ENCODE data around the gene PACS1.

The PACS1 gene

DNA sequence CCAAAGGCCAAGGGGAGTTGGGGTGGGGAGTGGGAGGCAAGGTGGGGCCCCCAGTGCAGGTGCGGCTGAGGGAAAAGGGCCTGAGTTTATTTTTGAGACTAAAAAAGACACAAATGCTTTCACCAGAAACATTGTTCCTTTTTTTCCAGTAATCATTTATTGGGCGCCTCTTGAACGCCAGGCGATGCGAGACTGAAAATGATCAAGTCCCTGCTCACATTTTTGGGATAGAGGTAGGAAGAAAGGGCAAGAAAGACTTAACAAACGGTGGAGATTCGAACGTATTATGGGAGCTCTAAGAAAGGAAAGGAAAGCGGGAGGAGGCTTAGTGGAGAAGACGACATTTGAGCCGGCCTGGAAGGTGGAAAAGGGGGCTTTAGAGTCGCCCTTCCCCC, 18.7 kb upstream of the PACS1 start:
- DNase-seq (ENCODE audit: low read depth) = no peak
- TF ChIP-seq, protein P1, sequence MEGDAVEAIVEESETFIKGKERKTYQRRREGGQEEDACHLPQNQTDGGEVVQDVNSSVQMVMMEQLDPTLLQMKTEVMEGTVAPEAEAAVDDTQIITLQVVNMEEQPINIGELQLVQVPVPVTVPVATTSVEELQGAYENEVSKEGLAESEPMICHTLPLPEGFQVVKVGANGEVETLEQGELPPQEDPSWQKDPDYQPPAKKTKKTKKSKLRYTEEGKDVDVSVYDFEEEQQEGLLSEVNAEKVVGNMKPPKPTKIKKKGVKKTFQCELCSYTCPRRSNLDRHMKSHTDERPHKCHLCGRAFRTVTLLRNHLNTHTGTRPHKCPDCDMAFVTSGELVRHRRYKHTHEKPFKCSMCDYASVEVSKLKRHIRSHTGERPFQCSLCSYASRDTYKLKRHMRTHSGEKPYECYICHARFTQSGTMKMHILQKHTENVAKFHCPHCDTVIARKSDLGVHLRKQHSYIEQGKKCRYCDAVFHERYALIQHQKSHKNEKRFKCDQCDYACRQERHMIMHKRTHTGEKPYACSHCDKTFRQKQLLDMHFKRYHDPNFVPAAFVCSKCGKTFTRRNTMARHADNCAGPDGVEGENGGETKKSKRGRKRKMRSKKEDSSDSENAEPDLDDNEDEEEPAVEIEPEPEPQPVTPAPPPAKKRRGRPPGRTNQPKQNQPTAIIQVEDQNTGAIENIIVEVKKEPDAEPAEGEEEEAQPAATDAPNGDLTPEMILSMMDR (conservative IDR thresholded peaks at IDR 0.05; ENCODE audit: control insufficient read depth, insufficient read depth, low read depth, low read length) = no peak
- H3K4me3 ChIP-seq (ENCODE audit: control insufficient read depth, low read depth, low read length) = peak overlapping the region; percentile 98

GRCh38 chr11:66051766-66052663, 18.1 kb upstream of the PACS1 start, which contains the start of gene SF3B2:
TSS of gene SF3B2 (plus strand) at chr11:66052364. CDS start at chr11:66052385, 21 bp downstream.
- TF ChIP-seq, protein P1 (conservative IDR thresholded peaks at IDR 0.05; ENCODE audit: control insufficient read depth, insufficient read depth, low read depth, low read length) = no peak
- peak; percentile 96 for DNase-seq (ENCODE audit: low read depth)
- H3K4me3 ChIP-seq (ENCODE audit: control insufficient read depth, low read depth, low read length) = peak within 1 kb of the TSS; percentile 98

DNA sequence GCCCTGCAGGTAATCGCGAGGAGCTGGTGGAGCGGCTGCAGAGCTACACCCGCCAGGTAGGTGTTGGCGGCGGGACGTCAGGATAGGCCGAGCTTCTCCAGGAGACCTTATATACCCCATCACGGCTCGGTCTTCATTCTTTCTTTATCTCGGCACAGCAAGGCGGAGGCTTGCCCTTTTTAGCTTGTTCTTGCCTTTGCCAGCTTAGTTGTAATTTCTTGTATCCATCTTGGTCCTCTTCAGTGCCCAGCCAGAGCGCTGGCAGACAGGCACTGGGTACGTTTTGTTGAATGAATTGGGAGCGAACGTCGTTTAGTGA, 17.4 kb upstream of the PACS1 start:
- TF ChIP-seq, protein P1 (conservative IDR thresholded peaks at IDR 0.05; ENCODE audit: control insufficient read depth, insufficient read depth, low read depth, low read length) = no peak
- no peak for DNase-seq (ENCODE audit: low read depth)

DNA sequence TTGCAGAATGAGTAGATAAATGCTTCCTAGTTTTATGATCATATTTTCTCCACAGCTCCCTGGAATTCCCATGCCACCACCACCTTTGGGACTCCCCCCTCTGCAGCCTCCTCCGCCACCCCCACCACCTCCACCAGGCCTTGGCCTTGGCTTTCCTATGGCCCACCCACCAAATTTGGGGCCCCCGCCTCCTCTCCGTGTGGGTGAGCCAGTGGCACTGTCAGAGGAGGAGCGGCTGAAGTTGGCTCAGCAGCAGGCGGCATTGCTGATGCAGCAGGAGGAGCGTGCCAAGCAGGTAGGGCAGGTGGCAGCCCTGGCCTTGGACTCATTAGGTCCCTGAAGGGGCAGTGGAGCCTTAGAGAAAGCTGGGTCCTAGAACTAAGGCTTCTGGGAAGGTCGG, 15.1 kb upstream of the PACS1 start:
- DNase-seq (ENCODE audit: low read depth) = no peak
- TF ChIP-seq, protein P1 (conservative IDR thresholded peaks at IDR 0.05; ENCODE audit: control insufficient read depth, insufficient read depth, low read depth, low read length) = no peak
- no peak overlapping the region for H3K4me3 ChIP-seq (ENCODE audit: control insufficient read depth, low read depth, low read length)

More for the DNA sequence above, 17.4 kb upstream of the PACS1 start:
- peak overlapping the region; percentile 98 for H3K4me3 ChIP-seq (ENCODE audit: control insufficient read depth, low read depth, low read length)

GRCh38 chr11:66056501-66056900, 13.6 kb upstream of the PACS1 start:
- no peak overlapping the region for H3K4me3 ChIP-seq (ENCODE audit: control insufficient read depth, low read depth, low read length)
- no peak for DNase-seq (ENCODE audit: low read depth)
- TF ChIP-seq, protein P1 (conservative IDR thresholded peaks at IDR 0.05; ENCODE audit: control insufficient read depth, insufficient read depth, low read depth, low read length) = no peak

- H3K4me3 ChIP-seq (ENCODE audit: control insufficient read depth, low read depth, low read length) = no peak overlapping the region
- DNase-seq (ENCODE audit: low read depth) = no peak
- TF ChIP-seq, protein P1 (conservative IDR thresholded peaks at IDR 0.05; ENCODE audit: control insufficient read depth, insufficient read depth, low read depth, low read length) = no peak
Measured at GRCh38 chr11:66059966-66060680, 9.9 kb upstream of the PACS1 start.

Data from fibroblast of mammary gland (primary cell).